Hepatocyte (in vitro differentiated cells): ENCODE data around the gene FOXO3.

Source experiments
- EZH2phosphoT487 ChIP-seq: fragments of 200-600 bp; sonication (generic); IDR thresholded peaks from one replicate; pipeline ENCODE4 v1.6.1; 2018; ENCODE audit warnings: antibody characterized with exemption, mild to moderate bottlenecking, low read depth, moderate library complexity; ENCODE audit not compliant: unreplicated experiment, severe bottlenecking
- TF ChIP-seq, protein P1 (sequence below): fragments of 200-600 bp; sonication (generic); IDR thresholded peaks from 2 replicates; pipeline ENCODE4 v1.5.1; 2016; ENCODE audit warnings: antibody characterized with exemption, mild to moderate bottlenecking; ENCODE audit not compliant: poor library complexity

GRCh38 chr6:108570517-108570916 is 9.8 kb downstream of the FOXO3 start:
- TF ChIP-seq EZH2phosphoT487 = no peak
- TF ChIP-seq, protein P1, sequence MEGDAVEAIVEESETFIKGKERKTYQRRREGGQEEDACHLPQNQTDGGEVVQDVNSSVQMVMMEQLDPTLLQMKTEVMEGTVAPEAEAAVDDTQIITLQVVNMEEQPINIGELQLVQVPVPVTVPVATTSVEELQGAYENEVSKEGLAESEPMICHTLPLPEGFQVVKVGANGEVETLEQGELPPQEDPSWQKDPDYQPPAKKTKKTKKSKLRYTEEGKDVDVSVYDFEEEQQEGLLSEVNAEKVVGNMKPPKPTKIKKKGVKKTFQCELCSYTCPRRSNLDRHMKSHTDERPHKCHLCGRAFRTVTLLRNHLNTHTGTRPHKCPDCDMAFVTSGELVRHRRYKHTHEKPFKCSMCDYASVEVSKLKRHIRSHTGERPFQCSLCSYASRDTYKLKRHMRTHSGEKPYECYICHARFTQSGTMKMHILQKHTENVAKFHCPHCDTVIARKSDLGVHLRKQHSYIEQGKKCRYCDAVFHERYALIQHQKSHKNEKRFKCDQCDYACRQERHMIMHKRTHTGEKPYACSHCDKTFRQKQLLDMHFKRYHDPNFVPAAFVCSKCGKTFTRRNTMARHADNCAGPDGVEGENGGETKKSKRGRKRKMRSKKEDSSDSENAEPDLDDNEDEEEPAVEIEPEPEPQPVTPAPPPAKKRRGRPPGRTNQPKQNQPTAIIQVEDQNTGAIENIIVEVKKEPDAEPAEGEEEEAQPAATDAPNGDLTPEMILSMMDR = peak; percentile 26
